ENCODE data around the gene GJC1. TPM values are rescaled to one million over a fixed set of nuclear protein-coding genes. Genes with fewer than 3 reads are reported as not detected.

Gene GJC1
- total and polyA plus RNA-seq, 2 of the 8 experiments (the other 6 are each of a cell fraction or from before 2014, with no cell fraction given), result 29.1 to 154 TPM

GRCh38 chr17:44777394-44778348 is 52.4 kb downstream of the GJC1 start:
- Histone ChIP-seq H3K79me1 (ENCODE audit: low read depth, low read length) (no peaks in the 10 kb centered on the region), H3K23me2 (ENCODE audit: low read depth, low read length) (peaks cover 6% of the 10 kb centered on the region; the same call in 1 of the 2 replicates), H2BK15ac (ENCODE audit: low read length) (no peak overlapping the region), H3K9ac (replicated peaks in 1 of 4; ENCODE audit: extremely low read depth in 1 of 4, low read depth in 3 of 4, low read length in 3 of 4) (no peak overlapping the region), H3K4me1 (replicated peaks in 1 of 4; ENCODE audit: control insufficient read depth in 3 of 4, insufficient read depth in 4 of 4, low read length in 3 of 4) (peaks cover 0 to 30% (median 18%) of the 10 kb centered on the region in 4 experiments; a peak in 6 of 7 replicates), H3K79me2 (ENCODE audit: control insufficient read depth in 1 of 2, insufficient read depth in 2 of 2, low read length in 2 of 2) (no peaks in the 10 kb centered on the region), H4K91ac (replicated peaks; ENCODE audit: insufficient read length, low read length) (no peak overlapping the region), H3K27me3 (replicated peaks in 1 of 4; ENCODE audit: control insufficient read depth in 3 of 4, extremely low read depth in 1 of 4, insufficient read depth in 3 of 4, low read length in 3 of 4) (peaks cover 3 to 18% (median 12%) of the 10 kb centered on the region in 4 experiments; a peak in 6 of 7 replicates), H2AFZ (ENCODE audit: low read length) (no peak overlapping the region), H4K5ac (ENCODE audit: insufficient read length, low read depth, low read length) (no peak overlapping the region), H2BK5ac (ENCODE audit: low read depth, low read length) (no peak overlapping the region), H3K23ac (ENCODE audit: insufficient read length) (no peak overlapping the region), H4K20me1 (replicated peaks in 1 of 2; ENCODE audit: control insufficient read depth in 1 of 2, insufficient read depth in 2 of 2, low read length in 2 of 2) (no peaks in the 10 kb centered on the region), H2BK20ac (ENCODE audit: low read length) (no peak overlapping the region), H3K18ac (ENCODE audit: extremely low read depth, low read length) (no peak overlapping the region), H4K8ac (ENCODE audit: extremely low read depth, insufficient read depth, low read length) (no peak overlapping the region; the same call in 1 of the 2 replicates), H3K9me3 (ENCODE audit: insufficient read depth in 2 of 2, low read depth in 1 of 2, low read length in 1 of 2) (no peaks in the 10 kb centered on the region), H3K4me2 (ENCODE audit: insufficient read depth in 1 of 2, low read depth in 2 of 2, low read length in 2 of 2) (no peak overlapping the region), H2AK5ac (ENCODE audit: low read depth, low read length) (no peak overlapping the region; the same call in 1 of the 2 replicates), H2BK120ac (replicated peaks; ENCODE audit: low read depth, low read length) (no peak overlapping the region), H3K27ac (ENCODE audit: low read depth, low read length) (no peak overlapping the region), H3K36me3 (ENCODE audit: control insufficient read depth in 2 of 4, insufficient read depth in 4 of 4, low read length in 3 of 4) (no peaks in the 10 kb centered on the region), H3K56ac (replicated peaks; ENCODE audit: insufficient read length, low read depth, low read length) (no peak overlapping the region), H3K4ac (replicated peaks; ENCODE audit: insufficient read length, low read depth, low read length) (no peak overlapping the region), H3K4me3 (ENCODE audit: extremely low read depth in 1 of 4, insufficient read depth in 2 of 4, low read depth in 3 of 4, low read length in 4 of 4) (no peak overlapping the region), H2BK12ac (ENCODE audit: low read depth, low read length) (0 out of 2 replicates have a peak overlapping the region, but pooled peaks have one; percentile 9), H3K14ac (ENCODE audit: insufficient read length) (no peak overlapping the region)
- ChIA-PET CTCF (ENCODE audit: partially characterized antibody) (interaction anchor here (0.6 to 26.7 kb wide), 23 partner anchors 8 to 357 kb away, joined by 3 to 577 read pairs (median 5); partner anchors contain the start of genes ACBD4 and HIGD1B), POLR2A (ENCODE audit: partially characterized antibody) (interaction anchor here (0.6 to 3.3 kb wide), 15 partner anchors 8 to 284 kb away, joined by 3 to 9 read pairs (median 5); partner anchors contain the start of gene HIGD1B)
- FAIRE-seq (no peak), DNase-seq (ENCODE audit: low read depth in 1 of 2, low spot score in 2 of 2) (no peak)
- 90% methylated on average over 20 of the region's 20 CpGs; no CpG with 5 or more reads in 1 of the 2 experiments for WGBS, 2 experiments (ENCODE audit: extremely low coverage in 1 of 2, insufficient coverage in 1 of 2, insufficient read length in 1 of 2, insufficient replicate concordance in 2 of 2, low coverage in 1 of 2, low lambda C conversion rate in 2 of 2, missing lambda C conversion rate in 1 of 2)
- TF ChIP-seq EP300 (IDR thresholded peaks at IDR 0.05; ENCODE audit: borderline replicate concordance in 1 of 2, low read depth in 2 of 2, low read length in 2 of 2), result no peak
- TF ChIP-seq SAP30 (IDR thresholded peaks at IDR 0.05; ENCODE audit: insufficient read depth, insufficient replicate concordance, low read length), result no peak
- TF ChIP-seq EZH2 (IDR thresholded peaks at IDR 0.05; ENCODE audit: low read depth, low read length, severe bottlenecking), result no peak
- TF ChIP-seq ATF2 (IDR thresholded peaks at IDR 0.05; ENCODE audit: low read length), result no peak
- no peak for TF ChIP-seq ATF3 (IDR thresholded peaks at IDR 0.05; ENCODE audit: insufficient read depth, low read depth, low read length)
- no peak for TF ChIP-seq CREB1 (IDR thresholded peaks at IDR 0.05)
- TF ChIP-seq NRF1 (IDR thresholded peaks at IDR 0.05; ENCODE audit: low read depth, low read length), result no peak
- TF ChIP-seq GTF2F1 (IDR thresholded peaks at IDR 0.05; ENCODE audit: borderline replicate concordance, low read depth, low read length), result no peak

Data from H1 (cell line).